Breast epithelium (tissue), 3 donors: ENCODE measurements around the gene MYBBP1A.

Experiments used
- POLR2A ChIP-seq: fragments of 450-650 bp; IDR thresholded peaks from one replicate; pipeline ENCODE4 v1.6.1; 2016; ENCODE audit warnings: antibody characterized with exemption, mild to moderate bottlenecking, moderate library complexity
- TF ChIP-seq, protein P1 (sequence below), 3 donors: fragments of 450-650 bp; IDR thresholded peaks; one replicate each; pipeline ENCODE4 v1.5.1; 2016 to 2017; ENCODE audit warnings: antibody characterized with exemption in 3 of 3, mild to moderate bottlenecking in 3 of 3, moderate library complexity in 3 of 3

DNA sequence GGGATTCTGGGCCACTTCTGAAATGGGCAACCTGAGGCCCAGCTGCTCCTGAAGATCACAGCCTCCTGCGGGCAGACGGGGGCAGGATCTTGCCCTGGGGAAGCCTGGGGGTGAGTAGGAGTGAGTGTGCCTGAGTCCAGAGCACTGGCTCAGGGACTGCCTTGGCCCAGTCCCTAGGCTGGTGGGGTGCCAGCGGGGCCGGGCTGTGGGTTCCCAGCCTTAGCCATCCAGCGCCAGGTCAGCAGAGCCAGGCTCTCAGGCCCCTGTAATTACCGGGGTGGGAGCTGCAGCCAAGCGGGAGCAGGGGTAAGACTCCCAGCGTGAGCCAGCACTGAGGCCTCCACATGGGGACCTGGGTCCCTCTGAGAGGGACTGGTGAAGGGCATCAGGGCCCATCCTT is 48.3 kb downstream of the MYBBP1A start:
- TF ChIP-seq, protein P1, sequence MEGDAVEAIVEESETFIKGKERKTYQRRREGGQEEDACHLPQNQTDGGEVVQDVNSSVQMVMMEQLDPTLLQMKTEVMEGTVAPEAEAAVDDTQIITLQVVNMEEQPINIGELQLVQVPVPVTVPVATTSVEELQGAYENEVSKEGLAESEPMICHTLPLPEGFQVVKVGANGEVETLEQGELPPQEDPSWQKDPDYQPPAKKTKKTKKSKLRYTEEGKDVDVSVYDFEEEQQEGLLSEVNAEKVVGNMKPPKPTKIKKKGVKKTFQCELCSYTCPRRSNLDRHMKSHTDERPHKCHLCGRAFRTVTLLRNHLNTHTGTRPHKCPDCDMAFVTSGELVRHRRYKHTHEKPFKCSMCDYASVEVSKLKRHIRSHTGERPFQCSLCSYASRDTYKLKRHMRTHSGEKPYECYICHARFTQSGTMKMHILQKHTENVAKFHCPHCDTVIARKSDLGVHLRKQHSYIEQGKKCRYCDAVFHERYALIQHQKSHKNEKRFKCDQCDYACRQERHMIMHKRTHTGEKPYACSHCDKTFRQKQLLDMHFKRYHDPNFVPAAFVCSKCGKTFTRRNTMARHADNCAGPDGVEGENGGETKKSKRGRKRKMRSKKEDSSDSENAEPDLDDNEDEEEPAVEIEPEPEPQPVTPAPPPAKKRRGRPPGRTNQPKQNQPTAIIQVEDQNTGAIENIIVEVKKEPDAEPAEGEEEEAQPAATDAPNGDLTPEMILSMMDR (IDR thresholded peaks at IDR 0.05) = no peak
- no peak for TF ChIP-seq POLR2A
